ENCODE results near the gene GNB1. TPM values are rescaled to one million over a fixed set of nuclear protein-coding genes. Genes with fewer than 3 reads are reported as not detected.

GNB1 gene
- polyA plus RNA-seq, 3 donors: 41.9 to 357 (median 111) TPM

DNA sequence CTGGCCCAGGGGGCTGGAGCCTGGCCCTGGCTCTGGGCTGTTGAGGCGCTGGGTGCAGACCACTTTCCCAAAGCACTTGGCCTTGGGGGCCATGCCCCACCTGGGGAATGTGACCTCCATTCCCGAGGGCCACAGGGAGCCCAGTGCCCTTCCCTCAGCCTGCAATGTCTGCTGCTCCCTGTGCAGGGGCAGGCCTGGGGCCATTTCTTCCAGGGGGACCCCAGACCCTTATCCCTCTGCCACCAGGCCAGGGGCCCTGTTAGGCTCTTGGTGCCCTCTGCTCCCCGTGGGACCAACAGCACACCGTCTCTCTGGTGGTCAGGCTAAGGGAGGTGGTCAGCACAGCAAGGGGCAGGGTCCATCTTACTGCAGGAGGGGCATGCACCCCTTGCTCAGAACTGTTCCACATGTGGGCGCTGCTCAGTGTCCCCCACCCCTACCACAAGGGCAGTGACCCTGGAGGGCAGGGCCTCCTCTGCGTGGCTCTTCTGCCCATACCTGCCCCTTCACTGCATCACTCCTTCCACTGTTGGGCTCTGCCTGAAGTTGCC lies 29.2 kb upstream of the GNB1 start:
- intact Hi-C loops (cut with micrococcal nuclease): loop anchor here in 1 of 2 donors (5.0 kb wide), 1 partner anchor 492 kb away; the partner anchor contains the start of gene PEX10

DNA sequence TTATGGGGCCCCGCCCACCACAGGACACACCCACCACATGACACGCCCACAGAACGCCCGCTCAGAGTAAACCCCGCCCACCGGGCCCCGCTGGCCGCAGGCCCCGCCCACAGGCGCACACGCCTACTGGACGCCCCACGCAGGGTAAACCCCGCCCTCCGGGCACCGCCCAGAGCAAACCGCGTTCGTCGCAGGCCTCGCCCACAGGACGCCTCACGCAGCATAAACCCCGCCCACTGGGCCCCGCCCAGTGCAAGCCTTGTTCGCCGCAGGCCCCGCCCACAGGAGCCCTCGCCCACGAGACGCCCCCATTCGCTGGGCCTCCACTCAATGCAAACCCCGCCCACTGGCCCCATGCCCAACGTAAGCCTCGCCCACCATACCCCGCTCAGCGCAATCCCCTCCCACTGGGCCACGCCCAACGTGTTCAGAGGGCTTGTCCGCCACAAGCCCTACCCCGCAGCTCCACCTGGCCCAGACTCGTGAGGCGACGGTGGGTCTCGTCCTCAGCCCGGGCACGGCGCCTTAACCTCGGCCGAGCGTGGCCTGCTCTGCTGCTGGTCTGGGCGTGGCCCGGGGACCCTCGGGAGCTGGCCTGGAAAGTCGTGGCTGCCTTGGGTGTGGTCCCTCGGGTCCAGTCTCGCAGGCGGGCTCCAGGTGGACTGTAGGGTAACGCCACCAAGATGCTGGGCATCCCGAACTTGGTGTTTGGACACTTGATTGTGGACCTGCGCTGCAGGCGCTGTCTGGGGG lies 28.6 kb upstream of the GNB1 start:
- Mint-ChIP-seq H3K4me3 (peak overlapping the region; percentile 78 to 89), H3K4me1 (peaks cover 7% of the 10 kb centered on the region), H3K27me3 (ENCODE audit: low read depth in 3 of 3) (peaks cover 2 to 18% (median 12%) of the 10 kb centered on the region in 3 donors), H3K36me3 (no peaks in the 10 kb centered on the region), H3K27ac (peak overlapping the region in 5 of 7 donors; percentile 62 to 90 (median 75)), H3K9me3 (peaks cover 0 to 5% (median 0%) of the 10 kb centered on the region in 7 donors)
- TF ChIP-seq, protein P1, sequence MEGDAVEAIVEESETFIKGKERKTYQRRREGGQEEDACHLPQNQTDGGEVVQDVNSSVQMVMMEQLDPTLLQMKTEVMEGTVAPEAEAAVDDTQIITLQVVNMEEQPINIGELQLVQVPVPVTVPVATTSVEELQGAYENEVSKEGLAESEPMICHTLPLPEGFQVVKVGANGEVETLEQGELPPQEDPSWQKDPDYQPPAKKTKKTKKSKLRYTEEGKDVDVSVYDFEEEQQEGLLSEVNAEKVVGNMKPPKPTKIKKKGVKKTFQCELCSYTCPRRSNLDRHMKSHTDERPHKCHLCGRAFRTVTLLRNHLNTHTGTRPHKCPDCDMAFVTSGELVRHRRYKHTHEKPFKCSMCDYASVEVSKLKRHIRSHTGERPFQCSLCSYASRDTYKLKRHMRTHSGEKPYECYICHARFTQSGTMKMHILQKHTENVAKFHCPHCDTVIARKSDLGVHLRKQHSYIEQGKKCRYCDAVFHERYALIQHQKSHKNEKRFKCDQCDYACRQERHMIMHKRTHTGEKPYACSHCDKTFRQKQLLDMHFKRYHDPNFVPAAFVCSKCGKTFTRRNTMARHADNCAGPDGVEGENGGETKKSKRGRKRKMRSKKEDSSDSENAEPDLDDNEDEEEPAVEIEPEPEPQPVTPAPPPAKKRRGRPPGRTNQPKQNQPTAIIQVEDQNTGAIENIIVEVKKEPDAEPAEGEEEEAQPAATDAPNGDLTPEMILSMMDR (IDR thresholded peaks at IDR 0.05): no peak
- Histone ChIP-seq H3K9ac (ENCODE audit: insufficient read depth, low read length, poor library complexity, severe bottlenecking) (peak overlapping the region; percentile 51), H3K79me2 (ENCODE audit: insufficient read depth, low read length) (no peaks in the 10 kb centered on the region), H4K20me1 (ENCODE audit: insufficient read depth, low read length) (no peaks in the 10 kb centered on the region), H3K4me1 (ENCODE audit: control insufficient read depth in 1 of 2, insufficient read depth in 2 of 2, low read length in 2 of 2) (peaks cover 13 to 19% of the 10 kb centered on the region in 2 donors), H3K36me3 (replicated peaks in 1 of 2; ENCODE audit: control insufficient read depth in 1 of 2, insufficient read depth in 2 of 2, low read length in 2 of 2) (no peaks in the 10 kb centered on the region), H3K4me2 (replicated peaks; ENCODE audit: extremely low read depth, low read length, poor library complexity, severe bottlenecking) (peak overlapping the region; percentile 84), H3K4me3 (replicated peaks in 1 of 3; ENCODE audit: low read depth in 2 of 3, low read length in 3 of 3) (peak overlapping the region; percentile 41 to 79 (median 56)), H3K27me3 (ENCODE audit: control insufficient read depth in 2 of 2, insufficient read depth in 2 of 2, low read length in 2 of 2) (peaks cover 0 to 14% of the 10 kb centered on the region in 2 donors), H2AFZ (ENCODE audit: insufficient read depth, low read depth, low read length, poor library complexity, severe bottlenecking) (peak overlapping the region; percentile 79), H3K9me3 (replicated peaks in 1 of 2; ENCODE audit: control insufficient read depth in 1 of 2, insufficient read depth in 1 of 2, low read length in 2 of 2) (no peaks in the 10 kb centered on the region), H3K27ac (ENCODE audit: low read depth in 1 of 2, low read length in 2 of 2) (peak overlapping the region in 1 of 2 donors; percentile 5)
- DNase-seq: peak; percentile 99
- WGBS (ENCODE audit: insufficient coverage): 10% methylated on average over 58 of the region's 62 CpGs
- intact Hi-C loops (cut with micrococcal nuclease): loop anchor here (1.0 to 10.0 kb wide), 5 partner anchors 10 to 493 kb away; partner anchors contain the start of gene PEX10 (in 1 of the 2)

More for the DNA sequence above, 29.2 kb upstream of the GNB1 start:
- peaks cover 2 to 18% (median 8%) of the 10 kb centered on the region in 3 donors for H3K27me3 Mint-ChIP-seq (ENCODE audit: low read depth in 3 of 3)
- no peaks in the 10 kb centered on the region for H3K79me2 ChIP-seq (ENCODE audit: insufficient read depth, low read length)
- no peak overlapping the region for H3K9ac ChIP-seq (ENCODE audit: insufficient read depth, low read length, poor library complexity, severe bottlenecking)
- H3K4me1 Mint-ChIP-seq: peaks cover 7% of the 10 kb centered on the region
- H2AFZ ChIP-seq (ENCODE audit: insufficient read depth, low read depth, low read length, poor library complexity, severe bottlenecking): peak overlapping the region; percentile 79
- WGBS (ENCODE audit: insufficient coverage): 90% methylated on average over 6 of the region's 6 CpGs
- TF ChIP-seq, protein P1 (IDR thresholded peaks at IDR 0.05): no peak
- H3K36me3 Mint-ChIP-seq: no peaks in the 10 kb centered on the region
- H3K4me3 ChIP-seq (replicated peaks in 1 of 3; ENCODE audit: low read depth in 2 of 3, low read length in 3 of 3): peak overlapping the region in 2 of 3 experiments; percentile 56 to 79
- no peaks in the 10 kb centered on the region for H3K9me3 ChIP-seq (replicated peaks in 1 of 2; ENCODE audit: control insufficient read depth in 1 of 2, insufficient read depth in 1 of 2, low read length in 2 of 2)
- no peaks in the 10 kb centered on the region for H4K20me1 ChIP-seq (ENCODE audit: insufficient read depth, low read length)
- peak overlapping the region in 1 of 7 donors; percentile 68 for H3K27ac Mint-ChIP-seq
- H3K4me2 ChIP-seq (replicated peaks; ENCODE audit: extremely low read depth, low read length, poor library complexity, severe bottlenecking): peak overlapping the region; percentile 84
- no peaks in the 10 kb centered on the region for H3K36me3 ChIP-seq (replicated peaks in 1 of 2; ENCODE audit: control insufficient read depth in 1 of 2, insufficient read depth in 2 of 2, low read length in 2 of 2)
- peaks cover 0 to 5% (median 0%) of the 10 kb centered on the region in 7 donors for H3K9me3 Mint-ChIP-seq
- peaks cover 13 to 19% of the 10 kb centered on the region in 2 donors for H3K4me1 ChIP-seq (ENCODE audit: control insufficient read depth in 1 of 2, insufficient read depth in 2 of 2, low read length in 2 of 2)
- no peak for DNase-seq
- peak overlapping the region; percentile 78 to 89 for H3K4me3 Mint-ChIP-seq
- peaks cover 0 to 14% of the 10 kb centered on the region in 2 donors for H3K27me3 ChIP-seq (ENCODE audit: control insufficient read depth in 2 of 2, insufficient read depth in 2 of 2, low read length in 2 of 2)
- no peak overlapping the region for H3K27ac ChIP-seq (ENCODE audit: low read depth in 1 of 2, low read length in 2 of 2)
